Esophagus mucosa (tissue), 1 donor: ENCODE data around the gene LRIG3. TPM values are rescaled to one million over a fixed set of nuclear protein-coding genes. Genes with fewer than 3 reads are reported as not detected.
A peak's percentile ranks its signal among the peaks of the same experiment; 100 is the strongest.
"Not testable (repeated sequence)": the region's sequence is repeated elsewhere in the genome, so short reads cannot be mapped to it uniquely, and the experiment has no call there.

Source experiments
- ATAC-seq: fragments of 200-7000 bp; cut with Tn5 transposase; one replicate; pipeline ENCODE4 v1.9.1; 2020
- total RNA-seq: library from RNA; stranded (reverse); gene quantifications from one replicate; pipeline ENCODE4 v1.2.4, GENCODE V29; 2023
- donor health status: DM: yes; HTN: yes; CAD: no.

Gene LRIG3
- total RNA-seq, 1 donor from 2014 or later = 28.2 TPM

GRCh38 chr12:58930770-58931324, 10.5 kb upstream of the LRIG3 start:
- no peak for ATAC-seq

GRCh38 chr12:58927120-58927519, 6.8 kb upstream of the LRIG3 start:
- ATAC-seq = no peak

- no peak for ATAC-seq
Observed at GRCh38 chr12:58926586-58926985, 6.3 kb upstream of the LRIG3 start.

GRCh38 chr12:58925751-58926150, 5.4 kb upstream of the LRIG3 start:
- ATAC-seq = no peak

- no peak for ATAC-seq
Observed at GRCh38 chr12:58925111-58925611, 4.9 kb upstream of the LRIG3 start.

GRCh38 chr12:58924652-58925051, 4.3 kb upstream of the LRIG3 start:
- no peak for ATAC-seq

GRCh38 chr12:58923781-58924180, 3.5 kb upstream of the LRIG3 start:
- peak; percentile 29 for ATAC-seq

GRCh38 chr12:58922849-58923248, 2.5 kb upstream of the LRIG3 start:
- no peak for ATAC-seq

- ATAC-seq = no peak
Observed at GRCh38 chr12:58920961-58921861, 907 bp upstream of the LRIG3 start.

- ATAC-seq = peak; percentile 54
Observed at GRCh38 chr12:58919231-58920101, 838 bp downstream of the LRIG3 start.

GRCh38 chr12:58918469-58918844, 1.8 kb downstream of the LRIG3 start:
- no peak for ATAC-seq

GRCh38 chr12:58917699-58918468, 2.4 kb downstream of the LRIG3 start:
- no peak for ATAC-seq

- no peak for ATAC-seq
Observed at GRCh38 chr12:58916921-58917511, 3.3 kb downstream of the LRIG3 start.

GRCh38 chr12:58916161-58916621, 4.1 kb downstream of the LRIG3 start:
- ATAC-seq = no peak

GRCh38 chr12:58915634-58916033, 4.7 kb downstream of the LRIG3 start:
- no peak for ATAC-seq

- ATAC-seq = no peak
Observed at GRCh38 chr12:58915037-58915436, 5.3 kb downstream of the LRIG3 start.

GRCh38 chr12:58914457-58914856, 5.8 kb downstream of the LRIG3 start:
- ATAC-seq = no peak

GRCh38 chr12:58907391-58907790, 12.9 kb downstream of the LRIG3 start:
- no peak for ATAC-seq

- peak; percentile 80 for ATAC-seq
Observed at GRCh38 chr12:58906917-58907316, 13.4 kb downstream of the LRIG3 start.

- ATAC-seq = no peak
Observed at GRCh38 chr12:58905422-58905821, 14.9 kb downstream of the LRIG3 start.

GRCh38 chr12:58902726-58903125, 17.6 kb downstream of the LRIG3 start:
- not testable (repeated sequence) for ATAC-seq

- peak; percentile 50 for ATAC-seq
Observed at GRCh38 chr12:58901664-58902063, 18.6 kb downstream of the LRIG3 start.
